Psoas muscle (tissue), 8 donors: ENCODE measurements around the gene TEP1. TPM values are rescaled to one million over a fixed set of nuclear protein-coding genes. Genes with fewer than 3 reads are reported as not detected.

Experiments
- ATAC-seq, 4 donors: fragments of 200-7000 bp; cut with Tn5 transposase; one replicate each; pipeline ENCODE4 v1.9.1; 2020; ENCODE audit warnings: moderate library complexity in 3 of 4, mild to moderate bottlenecking in 2 of 4
- DNase-seq, 2 donors: peaks; one replicate each; pipeline ENCODE4 v3.0.0-alpha.2; 2020
- H3K27ac ChIP-seq: fragments of 200-600 bp; one replicate; pipeline ENCODE4 v1.8.0; 2022
- H3K27me3 ChIP-seq, 3 donors: fragments of 200-600 bp in 1 of 3; one replicate each; pipeline versions ENCODE4 v1.6.1 to v1.8.0; 2013 to 2022; ENCODE audit warnings: low read length in 2 of 3, mild to moderate bottlenecking in 2 of 3, moderate library complexity in 1 of 3; ENCODE audit not compliant: insufficient read depth in 3 of 3
- H3K36me3 ChIP-seq, 2 donors: fragments of 200-600 bp in 1 of 2; one replicate each; pipeline versions ENCODE4 v1.6.1 to v1.8.0; 2013 to 2022; ENCODE audit warnings: low read depth in 1 of 2, mild to moderate bottlenecking in 1 of 2, moderate library complexity in 1 of 2; ENCODE audit not compliant: insufficient read depth in 1 of 2
- H3K4me1 ChIP-seq: fragments of 200-600 bp; one replicate; pipeline ENCODE4 v1.8.0; 2022
- H3K4me3 ChIP-seq: fragments of 200-600 bp; one replicate; pipeline ENCODE4 v1.8.0; 2022; ENCODE audit warnings: mild to moderate bottlenecking
- H3K9me3 ChIP-seq: fragments of 200-600 bp; one replicate; pipeline ENCODE4 v1.8.0; 2022
- WGBS, 3 donors: extraction: QIAGEN DNeasy Blood & Tissue Kit; methylation state at CpG; one replicate each; pipeline versions ENCODE4 v1.1.6 to v1.1.7; 2013; 5-methylcytosine and 5-hydroxymethylcytosine counted together
- intact Hi-C, 2 donors: fragments of 100-400 bp; cut with DNase I; formaldehyde crosslinking; loops; one replicate each; pipeline versions ENCODE4 v1.11.0 to v1.14.2; 2022
- polyA plus RNA-seq, 3 donors: library from polyadenylated mRNA; stranded (reverse); fragments of 200-250 nt; gene quantifications; one replicate each; pipeline ENCODE4 v1.2.3, GENCODE V29; 2013
- total RNA-seq, 4 donors: library from RNA; stranded (reverse); fragmentation: NEBNext Ultra II Directional in 2 of 4; extraction: Animal tissue kit (Norgen Biotek cat#: 25700) in 2 of 4; gene quantifications; one replicate each; pipeline versions ENCODE4 v1.2.1 to v1.2.4, GENCODE V29; 2021 to 2023
- TF ChIP-seq, protein P1 (sequence below): fragments of 200-600 bp; IDR thresholded peaks from one replicate; pipeline ENCODE4 v1.8.0; 2022; ENCODE audit warnings: antibody characterized with exemption
- donor health status: healthy with polysubstance abuse.
- donor health status: DM: no; HTN: no; CAD: no; lungs with moderate emphysema.
- donor health status: Bipolar disorder and iron deficiency.
- donor health status: healthy.
- donor health status: DM: yes; HTN: yes; CAD: no.
- donor health status: DM: no; HTN: no; CAD: no.
- donor health status: DM: no; HTN: no; CAD: no.
- donor health status: DM: yes; HTN: yes; CAD: no.

TEP1 gene
- total and polyA plus RNA-seq, 7 donors = 4.2 to 44.8 (median 14.7) TPM

DNA sequence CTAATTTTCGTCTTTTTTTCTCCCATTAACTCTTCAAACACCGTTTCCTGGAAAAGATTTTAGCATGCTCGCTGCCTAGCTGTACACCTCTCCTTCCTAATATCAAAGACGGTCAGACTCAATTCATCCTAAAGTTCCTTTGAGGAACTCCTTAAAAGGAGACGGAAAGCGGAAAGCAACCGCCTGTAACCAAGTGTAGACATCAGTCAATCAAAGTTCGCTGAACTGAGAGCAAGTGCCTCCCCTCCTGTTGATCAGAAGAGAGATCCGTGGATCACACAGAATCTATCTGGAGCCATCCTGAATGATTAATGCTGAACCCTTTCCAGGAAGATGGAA lies 412 bp upstream of the TEP1 start:
- intact Hi-C loops = loop anchor here (2.0 to 5.0 kb wide), 3 partner anchors 41 to 269 kb away; partner anchors contain the start of genes APEX1 (in 2 of the 2), OSGEP (in 2 of the 2) and RNASE4 (in 1 of the 2)
- Histone ChIP-seq H3K27ac (peak overlapping the region; percentile 100), H3K4me3 (peak overlapping the region; percentile 92), H3K4me1 (peaks cover 26% of the 10 kb centered on the region), H3K27me3 (no peaks in the 10 kb centered on the region), H3K36me3 (no peaks in the 10 kb centered on the region), H3K9me3 (no peaks in the 10 kb centered on the region)
- peak; percentile 38 to 59 (median 46) for ATAC-seq
- TF ChIP-seq, protein P1, sequence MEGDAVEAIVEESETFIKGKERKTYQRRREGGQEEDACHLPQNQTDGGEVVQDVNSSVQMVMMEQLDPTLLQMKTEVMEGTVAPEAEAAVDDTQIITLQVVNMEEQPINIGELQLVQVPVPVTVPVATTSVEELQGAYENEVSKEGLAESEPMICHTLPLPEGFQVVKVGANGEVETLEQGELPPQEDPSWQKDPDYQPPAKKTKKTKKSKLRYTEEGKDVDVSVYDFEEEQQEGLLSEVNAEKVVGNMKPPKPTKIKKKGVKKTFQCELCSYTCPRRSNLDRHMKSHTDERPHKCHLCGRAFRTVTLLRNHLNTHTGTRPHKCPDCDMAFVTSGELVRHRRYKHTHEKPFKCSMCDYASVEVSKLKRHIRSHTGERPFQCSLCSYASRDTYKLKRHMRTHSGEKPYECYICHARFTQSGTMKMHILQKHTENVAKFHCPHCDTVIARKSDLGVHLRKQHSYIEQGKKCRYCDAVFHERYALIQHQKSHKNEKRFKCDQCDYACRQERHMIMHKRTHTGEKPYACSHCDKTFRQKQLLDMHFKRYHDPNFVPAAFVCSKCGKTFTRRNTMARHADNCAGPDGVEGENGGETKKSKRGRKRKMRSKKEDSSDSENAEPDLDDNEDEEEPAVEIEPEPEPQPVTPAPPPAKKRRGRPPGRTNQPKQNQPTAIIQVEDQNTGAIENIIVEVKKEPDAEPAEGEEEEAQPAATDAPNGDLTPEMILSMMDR = no peak
- 1 to 9% (median 2%) methylated on average over 9 of the region's 9 CpGs for WGBS, 3 donors
- DNase-seq = no peak

DNA sequence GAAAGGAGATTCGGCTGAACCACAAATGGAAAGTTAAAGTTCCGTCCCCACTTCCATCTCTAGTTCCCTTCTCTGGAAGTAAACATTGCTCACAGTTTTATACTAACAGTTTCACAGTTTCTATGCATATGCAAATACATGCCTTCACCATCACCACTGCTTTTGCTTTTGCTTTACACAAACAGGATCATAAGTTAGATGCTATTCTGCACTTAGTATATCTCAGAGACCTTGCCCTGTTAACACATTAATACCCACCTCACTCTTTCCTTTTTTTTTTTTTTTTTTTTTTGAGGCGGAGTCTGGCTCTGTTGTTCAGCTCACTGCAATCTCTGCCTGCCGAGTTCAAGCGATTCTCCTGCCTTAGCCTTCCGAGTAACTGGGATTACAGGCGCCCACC lies 890 bp downstream of the TEP1 start:
- peak overlapping the region; percentile 92 for H3K4me3 ChIP-seq
- peak overlapping the region; percentile 100 for H3K27ac ChIP-seq
- H3K36me3 ChIP-seq = peaks cover 0 to 11% of the 10 kb centered on the region in 2 donors
- H3K4me1 ChIP-seq = peaks cover 36% of the 10 kb centered on the region
- intact Hi-C loops = loop anchor here in 1 of 2 donors (2.0 to 5.0 kb wide), 3 partner anchors 42 to 270 kb away; partner anchors contain the start of genes APEX1, OSGEP and RNASE4
- DNase-seq (no peak), ATAC-seq (no peak)
- TF ChIP-seq, protein P1 = no peak
- 10 to 16% (median 13%) methylated on average over 7 of the region's 7 CpGs for WGBS, 3 donors
- no peaks in the 10 kb centered on the region for H3K27me3 ChIP-seq
- no peaks in the 10 kb centered on the region for H3K9me3 ChIP-seq

DNA sequence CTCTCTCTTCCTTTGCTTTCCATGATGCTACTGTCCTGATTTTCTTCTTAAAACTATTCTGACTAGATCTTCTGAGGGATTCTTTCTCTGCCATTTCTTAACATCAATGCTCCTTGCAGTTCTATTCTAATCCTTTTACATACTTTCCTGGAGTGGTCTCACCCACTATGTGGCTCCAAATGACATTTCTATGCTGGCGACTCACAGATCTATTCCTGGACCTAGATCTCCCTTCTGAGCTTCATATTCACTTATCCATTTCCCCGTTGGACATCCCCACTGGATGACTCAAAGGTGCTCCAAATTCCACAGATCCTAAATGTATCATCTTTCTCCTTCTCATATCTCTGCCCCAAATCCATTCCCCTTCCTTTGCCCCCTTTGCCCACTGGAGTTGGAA lies 4.1 kb downstream of the TEP1 start:
- H3K27me3 ChIP-seq = no peaks in the 10 kb centered on the region
- DNase-seq = no peak
- no peaks in the 10 kb centered on the region for H3K9me3 ChIP-seq
- peak overlapping the region; percentile 4 for H3K4me3 ChIP-seq
- peak overlapping the region; percentile 78 for H3K27ac ChIP-seq
- 18 to 33% (median 29%) methylated on average over 2 of the region's 2 CpGs for WGBS, 3 donors
- peaks cover 34% of the 10 kb centered on the region for H3K4me1 ChIP-seq
- TF ChIP-seq, protein P1 = no peak
- intact Hi-C loops = loop anchor here (5.0 kb wide), 1 partner anchor 62 kb away; no protein-coding TSS in a partner anchor
- ATAC-seq = peak; percentile 77 to 84 (median 80)
- peaks cover 6 to 43% of the 10 kb centered on the region in 2 donors for H3K36me3 ChIP-seq

DNA sequence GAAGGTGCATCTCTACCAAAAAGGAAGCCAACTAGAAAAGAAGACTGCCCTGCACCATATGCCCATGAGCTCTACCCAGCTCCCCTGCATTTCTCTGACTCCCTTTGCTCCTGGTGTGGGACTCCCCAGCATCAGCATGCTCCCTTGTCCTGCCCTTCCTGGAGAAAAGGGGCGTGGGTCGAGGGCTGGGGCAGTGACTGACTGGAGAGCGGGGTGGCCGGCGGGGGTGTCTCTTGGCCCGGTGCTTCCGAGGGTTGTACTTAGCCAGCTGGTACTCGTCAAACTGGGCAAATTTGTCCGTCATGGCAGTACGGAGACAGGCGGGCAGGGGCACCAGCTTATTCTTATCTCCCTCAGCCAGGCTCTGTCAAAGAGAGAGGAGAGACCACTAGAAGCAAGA lies 9.8 kb downstream of the TEP1 start:
- no peak overlapping the region for H3K4me3 ChIP-seq
- ATAC-seq (no peak), DNase-seq (no peak)
- 77 to 87% (median 86%) methylated on average over 11 of the region's 11 CpGs for WGBS, 3 donors
- H3K36me3 ChIP-seq = peaks cover 6 to 100% of the 10 kb centered on the region in 2 donors
- no peaks in the 10 kb centered on the region for H3K27me3 ChIP-seq
- intact Hi-C loops = no loop called here
- H3K4me1 ChIP-seq = peaks cover 9% of the 10 kb centered on the region
- TF ChIP-seq, protein P1 = no peak
- no peak overlapping the region for H3K27ac ChIP-seq
- no peaks in the 10 kb centered on the region for H3K9me3 ChIP-seq
